ENCODE results near the gene TLL1. TPM values are rescaled to one million over a fixed set of nuclear protein-coding genes. Genes with fewer than 3 reads are reported as not detected.

TLL1 gene
- total RNA-seq, 1 donor: 0.09 TPM

DNA sequence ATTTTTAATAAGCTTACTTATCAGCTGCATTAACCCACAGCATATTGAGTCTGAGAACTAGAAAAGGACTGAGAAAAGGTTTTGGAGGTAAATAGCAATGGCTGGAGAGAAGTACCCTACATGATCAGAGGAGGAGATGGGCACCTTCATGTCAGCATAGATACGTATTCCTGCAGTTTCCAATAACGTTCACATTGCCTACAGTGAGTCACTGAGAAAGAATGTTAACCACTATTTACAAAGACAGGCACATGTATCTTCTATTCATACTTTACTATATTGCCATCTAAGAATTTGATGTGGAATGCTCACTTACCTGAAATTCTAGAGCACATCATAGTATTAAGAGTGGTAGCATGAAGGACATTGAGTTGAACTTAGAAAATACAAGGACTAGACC is 92.5 kb downstream of the TLL1 start:
- TF ChIP-seq, protein P1, sequence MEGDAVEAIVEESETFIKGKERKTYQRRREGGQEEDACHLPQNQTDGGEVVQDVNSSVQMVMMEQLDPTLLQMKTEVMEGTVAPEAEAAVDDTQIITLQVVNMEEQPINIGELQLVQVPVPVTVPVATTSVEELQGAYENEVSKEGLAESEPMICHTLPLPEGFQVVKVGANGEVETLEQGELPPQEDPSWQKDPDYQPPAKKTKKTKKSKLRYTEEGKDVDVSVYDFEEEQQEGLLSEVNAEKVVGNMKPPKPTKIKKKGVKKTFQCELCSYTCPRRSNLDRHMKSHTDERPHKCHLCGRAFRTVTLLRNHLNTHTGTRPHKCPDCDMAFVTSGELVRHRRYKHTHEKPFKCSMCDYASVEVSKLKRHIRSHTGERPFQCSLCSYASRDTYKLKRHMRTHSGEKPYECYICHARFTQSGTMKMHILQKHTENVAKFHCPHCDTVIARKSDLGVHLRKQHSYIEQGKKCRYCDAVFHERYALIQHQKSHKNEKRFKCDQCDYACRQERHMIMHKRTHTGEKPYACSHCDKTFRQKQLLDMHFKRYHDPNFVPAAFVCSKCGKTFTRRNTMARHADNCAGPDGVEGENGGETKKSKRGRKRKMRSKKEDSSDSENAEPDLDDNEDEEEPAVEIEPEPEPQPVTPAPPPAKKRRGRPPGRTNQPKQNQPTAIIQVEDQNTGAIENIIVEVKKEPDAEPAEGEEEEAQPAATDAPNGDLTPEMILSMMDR (IDR thresholded peaks at IDR 0.05; ENCODE audit: insufficient read depth, low read length): no peak
- no peak for DNase-seq (ENCODE audit: low read depth)
- H3K4me3 ChIP-seq (ENCODE audit: low read depth, low read length): no peak overlapping the region

- DNase-seq (ENCODE audit: low read depth): no peak
These were observed 93.8 kb downstream of the TLL1 start for GRCh38 chr4:165966833-165967232.

DNA sequence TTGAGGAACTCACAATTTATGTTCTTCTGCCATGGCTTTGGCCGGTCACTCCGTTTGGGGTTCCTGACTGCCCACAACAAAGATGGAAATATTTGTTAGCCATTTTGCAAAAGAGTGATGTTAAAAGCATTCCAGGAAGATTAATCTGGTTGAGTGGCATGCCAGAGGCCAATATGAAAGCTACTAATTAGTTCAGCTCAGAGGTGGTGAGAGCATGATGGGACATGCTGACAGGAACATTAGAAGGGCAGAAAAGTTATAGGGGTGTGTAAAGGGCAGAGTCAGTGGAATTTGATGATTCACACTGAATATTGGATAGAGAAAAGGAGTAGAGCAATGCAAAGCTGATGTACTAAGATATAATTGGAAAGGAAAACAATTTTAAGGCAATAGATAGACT is 94.4 kb downstream of the TLL1 start:
- TF ChIP-seq, protein P1 (IDR thresholded peaks at IDR 0.05; ENCODE audit: insufficient read depth, low read length): no peak
- H3K4me3 ChIP-seq (ENCODE audit: low read depth, low read length): no peak overlapping the region
- DNase-seq (ENCODE audit: low read depth): no peak

More at GRCh38 chr4:165966833-165967232, 93.8 kb downstream of the TLL1 start:
- TF ChIP-seq, protein P1 (IDR thresholded peaks at IDR 0.05; ENCODE audit: insufficient read depth, low read length): no peak
- H3K4me3 ChIP-seq (ENCODE audit: low read depth, low read length): no peak overlapping the region

DNA sequence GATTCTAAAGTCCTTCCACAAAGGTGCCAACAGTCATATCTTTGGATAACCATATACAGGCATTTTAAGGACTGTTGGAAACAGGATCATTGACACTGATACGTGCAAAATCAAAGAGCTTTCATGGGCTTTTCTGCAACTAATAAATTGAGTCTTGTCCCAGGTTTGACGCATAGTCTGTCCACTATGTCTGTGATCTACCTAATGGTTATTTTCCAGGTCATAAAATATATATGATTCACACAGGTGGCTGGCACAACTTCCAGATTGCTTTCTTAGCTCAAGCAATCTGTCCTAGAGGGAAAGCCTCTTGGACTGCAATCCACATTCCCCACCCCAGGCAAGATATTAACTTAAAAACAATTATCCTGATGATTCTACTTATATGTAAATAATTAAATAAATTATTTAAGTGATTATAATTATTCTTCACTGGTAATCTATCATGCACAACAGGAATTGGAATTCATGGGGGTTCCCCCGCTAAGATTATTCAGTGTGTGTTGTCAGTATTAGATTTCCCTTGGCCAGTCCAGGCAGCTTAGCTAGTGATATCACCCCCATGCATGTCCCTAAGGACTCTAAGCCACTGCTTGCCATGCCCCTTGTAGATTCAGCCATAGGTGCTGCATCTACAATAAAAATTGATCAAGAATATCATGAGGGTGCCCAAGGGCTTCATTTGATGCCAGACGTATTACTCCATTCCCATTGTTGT is 97.8 kb downstream of the TLL1 start:
- TF ChIP-seq, protein P1 (IDR thresholded peaks at IDR 0.05; ENCODE audit: insufficient read depth, low read length): no peak
- H3K4me3 ChIP-seq (ENCODE audit: low read depth, low read length): no peak overlapping the region
- DNase-seq (ENCODE audit: low read depth): no peak

DNA sequence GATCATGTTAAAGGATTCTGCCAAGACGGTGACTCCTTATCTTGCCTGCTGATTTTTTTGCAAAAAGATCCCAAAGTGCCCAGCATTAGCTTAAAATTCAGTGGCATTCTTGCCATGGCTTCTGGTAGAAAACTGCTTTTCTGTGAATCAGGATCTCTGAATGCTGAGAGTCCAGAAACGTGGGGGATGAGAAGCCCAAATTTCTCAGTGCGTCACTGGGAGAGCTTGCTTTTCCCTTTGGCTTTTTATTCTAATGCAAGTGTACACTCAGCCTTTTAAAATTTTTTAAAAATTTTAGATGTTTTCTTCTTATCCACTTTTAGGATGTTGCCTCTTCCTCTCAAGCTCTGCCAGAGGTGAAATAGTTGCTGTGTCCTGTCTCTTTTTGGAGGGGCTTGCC is 98.4 kb downstream of the TLL1 start:
- DNase-seq (ENCODE audit: low read depth): no peak
- no peak overlapping the region for H3K4me3 ChIP-seq (ENCODE audit: low read depth, low read length)
- TF ChIP-seq, protein P1 (IDR thresholded peaks at IDR 0.05; ENCODE audit: insufficient read depth, low read length): no peak

GRCh38 chr4:165971933-165972332 is 98.9 kb downstream of the TLL1 start:
- TF ChIP-seq, protein P1 (IDR thresholded peaks at IDR 0.05; ENCODE audit: insufficient read depth, low read length): no peak
- H3K4me3 ChIP-seq (ENCODE audit: low read depth, low read length): no peak overlapping the region
- no peak for DNase-seq (ENCODE audit: low read depth)

DNA sequence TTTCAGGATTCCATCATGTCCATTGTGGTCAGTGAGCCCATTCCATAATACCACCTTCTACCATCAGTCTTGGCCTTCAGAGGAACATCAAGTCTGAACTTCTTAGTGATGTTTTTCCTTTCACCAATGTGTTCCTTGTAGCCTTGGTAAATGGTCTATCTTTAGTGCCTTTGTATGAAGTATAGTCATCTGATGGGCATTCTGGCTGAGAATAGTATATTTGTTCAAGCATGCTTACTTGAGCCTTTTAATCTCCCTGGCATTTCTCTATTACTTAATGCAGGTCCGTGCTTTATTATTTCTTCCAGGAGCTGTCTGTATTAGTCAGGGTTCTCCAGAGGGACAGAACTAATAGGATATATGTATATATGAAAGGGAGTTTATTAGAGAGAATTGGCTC is 99.7 kb downstream of the TLL1 start:
- no peak overlapping the region for H3K4me3 ChIP-seq (ENCODE audit: low read depth, low read length)
- TF ChIP-seq, protein P1 (IDR thresholded peaks at IDR 0.05; ENCODE audit: insufficient read depth, low read length): no peak
- DNase-seq (ENCODE audit: low read depth): no peak
